ENCODE measurements around the gene CKAP2.

GRCh38 chr13:52432456-52432855 is 22.8 kb upstream of the CKAP2 start:
- TF ChIP-seq, protein P1, sequence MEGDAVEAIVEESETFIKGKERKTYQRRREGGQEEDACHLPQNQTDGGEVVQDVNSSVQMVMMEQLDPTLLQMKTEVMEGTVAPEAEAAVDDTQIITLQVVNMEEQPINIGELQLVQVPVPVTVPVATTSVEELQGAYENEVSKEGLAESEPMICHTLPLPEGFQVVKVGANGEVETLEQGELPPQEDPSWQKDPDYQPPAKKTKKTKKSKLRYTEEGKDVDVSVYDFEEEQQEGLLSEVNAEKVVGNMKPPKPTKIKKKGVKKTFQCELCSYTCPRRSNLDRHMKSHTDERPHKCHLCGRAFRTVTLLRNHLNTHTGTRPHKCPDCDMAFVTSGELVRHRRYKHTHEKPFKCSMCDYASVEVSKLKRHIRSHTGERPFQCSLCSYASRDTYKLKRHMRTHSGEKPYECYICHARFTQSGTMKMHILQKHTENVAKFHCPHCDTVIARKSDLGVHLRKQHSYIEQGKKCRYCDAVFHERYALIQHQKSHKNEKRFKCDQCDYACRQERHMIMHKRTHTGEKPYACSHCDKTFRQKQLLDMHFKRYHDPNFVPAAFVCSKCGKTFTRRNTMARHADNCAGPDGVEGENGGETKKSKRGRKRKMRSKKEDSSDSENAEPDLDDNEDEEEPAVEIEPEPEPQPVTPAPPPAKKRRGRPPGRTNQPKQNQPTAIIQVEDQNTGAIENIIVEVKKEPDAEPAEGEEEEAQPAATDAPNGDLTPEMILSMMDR (IDR thresholded peaks at IDR 0.05; ENCODE audit: insufficient read depth, low read length, poor library complexity, severe bottlenecking), result no peak
- TF ChIP-seq EZH2phosphoT487 (conservative IDR thresholded peaks at IDR 0.05; ENCODE audit: low read length), result no peak
